Limb (tissue), 2 donors: ENCODE results near the gene STAC.
"Not testable (repeated sequence)": the region's sequence is repeated elsewhere in the genome, so short reads cannot be mapped to it uniquely, and the experiment has no call there.

Source experiments
- DNase-seq, 2 donors: peaks; one replicate each; pipeline ENCODE4 v3.0.0-alpha.2; 2016; ENCODE audit errors: extremely low spot score in 2 of 2

The STAC gene

DNA sequence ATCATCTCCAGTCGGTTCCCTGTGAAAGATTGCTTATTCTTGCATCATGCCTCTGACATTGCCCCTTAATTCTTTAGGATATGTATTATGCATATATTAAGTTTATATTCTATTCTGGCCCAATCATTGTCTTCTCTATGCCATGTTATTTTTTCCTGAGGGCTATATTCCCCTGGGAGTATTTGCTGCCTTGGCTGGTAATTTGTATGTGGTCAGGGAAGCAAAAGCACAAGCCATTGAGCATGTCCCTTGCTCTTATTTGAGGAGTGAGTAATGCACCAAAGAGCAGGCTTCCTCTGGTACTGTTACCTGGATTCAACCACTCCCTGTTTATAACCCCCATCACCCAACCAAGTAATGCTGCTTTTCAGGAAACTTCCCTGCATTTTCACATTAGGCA lies 36.3 kb downstream of the STAC start:
- DNase-seq, result no peak

DNA sequence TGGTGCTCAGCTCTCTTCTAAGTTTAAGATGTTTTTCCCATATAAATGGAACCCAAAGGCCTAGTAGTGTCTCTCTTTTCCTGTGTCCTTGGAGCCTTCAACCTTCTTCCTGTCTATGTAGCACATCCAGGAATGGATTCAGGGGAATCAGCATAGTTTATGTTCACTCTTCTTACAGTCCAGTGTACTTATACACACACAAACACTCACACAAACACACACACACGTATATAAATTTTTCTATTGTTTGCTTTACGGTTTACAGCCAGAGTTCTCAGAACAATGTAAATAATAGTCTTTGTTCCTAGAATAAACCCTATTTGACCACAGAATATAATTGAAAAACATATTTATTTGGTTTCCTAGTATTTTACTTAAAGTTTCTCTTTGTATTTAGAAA lies 36.9 kb downstream of the STAC start:
- no peak for DNase-seq

- no peak for DNase-seq
These were observed 38.0 kb downstream of the STAC start for GRCh38 chr3:36418296-36418695.

- no peak for DNase-seq
These were observed 48.1 kb downstream of the STAC start for GRCh38 chr3:36428445-36428844.

DNA sequence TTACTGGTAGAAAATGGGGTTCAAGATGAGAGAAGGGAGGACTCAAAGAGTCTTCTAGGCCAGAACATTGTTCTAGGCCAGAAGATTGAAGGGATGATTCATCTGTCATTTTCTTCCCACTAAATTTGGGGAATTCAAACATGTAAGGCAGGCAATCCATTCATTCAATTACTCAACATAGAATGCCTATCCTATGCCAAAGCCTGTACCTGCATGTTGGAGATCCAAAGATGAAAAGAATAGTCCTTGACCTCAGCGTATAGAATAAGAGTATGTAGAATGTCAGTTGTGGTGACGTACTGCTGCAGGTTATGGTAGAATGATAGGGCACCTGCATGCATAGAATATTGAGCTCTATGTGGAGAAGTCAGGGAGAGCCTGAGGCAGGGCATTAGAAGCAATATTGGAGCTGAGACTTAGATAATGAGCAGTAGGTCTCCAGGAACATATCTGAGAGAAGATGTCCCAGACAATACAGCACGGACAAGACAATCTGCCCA lies 49.7 kb downstream of the STAC start:
- no peak for DNase-seq

GRCh38 chr3:36433511-36433910 lies 53.2 kb downstream of the STAC start:
- no peak for DNase-seq

GRCh38 chr3:36434687-36435426 lies 54.6 kb downstream of the STAC start:
- no peak for DNase-seq

DNA sequence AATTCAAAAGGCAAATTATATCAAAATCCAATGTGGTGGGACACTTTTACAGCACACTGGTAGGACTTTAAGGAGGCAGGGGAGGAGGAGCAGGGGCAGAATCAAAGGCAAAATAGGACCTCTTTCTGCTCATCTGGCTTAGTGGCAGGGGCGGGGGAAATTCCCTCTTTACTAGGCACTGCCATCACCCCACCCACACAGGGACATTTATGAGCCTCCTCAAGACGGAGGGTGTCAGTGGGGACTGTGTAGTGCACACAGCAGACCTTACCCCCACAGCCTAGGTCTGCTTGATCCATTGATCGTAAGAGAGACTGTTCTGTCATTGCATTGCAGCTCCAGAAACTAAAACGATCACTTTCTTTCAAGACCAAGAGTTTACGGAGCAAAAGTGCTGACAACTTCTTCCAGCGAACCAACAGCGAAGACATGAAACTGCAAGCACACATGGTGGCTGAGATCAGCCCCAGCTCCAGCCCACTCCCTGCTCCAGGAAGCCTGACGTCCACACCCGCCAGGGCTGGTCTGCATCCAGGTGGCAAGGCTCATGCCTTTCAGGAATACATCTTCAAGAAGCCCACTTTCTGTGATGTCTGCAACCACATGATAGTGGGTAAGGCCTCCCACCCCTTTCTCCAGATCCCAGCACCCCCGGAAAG lies 62.9 kb downstream of the STAC start:
- no peak for DNase-seq

GRCh38 chr3:36444909-36445308 lies 64.6 kb downstream of the STAC start:
- DNase-seq, result no peak

DNA sequence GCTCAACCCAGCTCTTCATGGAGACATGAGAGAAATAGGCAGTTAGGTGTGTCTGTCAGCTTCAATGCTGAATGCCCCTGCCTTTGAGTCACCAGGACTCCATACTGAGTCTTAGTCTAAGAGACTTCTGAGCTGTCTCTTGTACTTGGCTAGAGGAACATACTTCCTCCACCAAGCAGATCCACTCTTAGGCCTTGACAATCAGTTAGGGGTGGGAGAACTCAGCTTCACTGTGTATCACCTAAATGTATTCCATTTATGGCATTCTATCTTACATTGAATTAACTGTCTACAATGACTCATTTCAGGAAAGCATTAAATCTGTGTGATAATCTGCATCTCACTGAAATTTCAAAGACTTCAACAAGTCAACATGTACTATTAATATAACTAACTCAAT lies 66.0 kb downstream of the STAC start:
- no peak for DNase-seq

GRCh38 chr3:36447061-36447460 lies 66.8 kb downstream of the STAC start:
- DNase-seq, result no peak

DNA sequence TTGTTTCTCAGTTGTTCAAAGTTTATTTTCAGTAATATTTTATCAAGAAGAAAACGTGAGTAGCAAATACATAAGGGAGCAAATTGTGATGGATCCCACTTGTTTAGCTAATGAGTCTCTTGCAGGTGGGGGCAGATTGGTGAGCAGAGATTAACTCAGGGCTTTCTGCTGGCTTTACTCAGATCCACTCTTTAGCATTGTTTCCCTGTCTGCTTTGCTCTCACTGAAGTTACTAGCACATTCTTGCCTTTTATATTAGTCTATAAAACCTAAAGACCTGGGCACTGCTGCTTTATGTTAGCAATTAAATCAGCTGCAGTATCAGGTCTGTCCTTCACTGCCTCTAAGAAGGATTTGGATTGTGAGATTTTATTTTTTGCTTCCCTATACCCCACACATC lies 71.5 kb downstream of the STAC start:
- DNase-seq, result no peak

- not testable (repeated sequence) for DNase-seq
These were observed 72.9 kb downstream of the STAC start for GRCh38 chr3:36453213-36453612.

DNA sequence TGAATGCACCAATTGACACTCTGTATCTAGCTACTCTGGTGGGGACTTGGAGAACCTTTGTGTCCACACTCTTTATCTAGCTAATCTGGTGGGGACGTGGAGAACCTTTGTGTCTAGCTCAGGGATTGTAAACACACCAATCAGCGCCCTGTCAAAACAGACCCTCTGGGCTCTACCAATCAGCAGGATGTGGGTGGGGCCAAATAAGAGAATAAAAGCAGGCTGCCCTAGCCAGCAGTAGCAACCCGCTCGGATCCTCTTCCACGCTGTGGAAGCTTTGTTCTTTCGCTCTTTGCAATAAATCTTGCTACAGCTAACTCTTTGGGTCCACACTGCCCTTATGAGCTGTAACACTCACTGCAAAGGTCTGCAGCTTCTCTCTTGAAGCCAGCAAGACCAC lies 73.6 kb downstream of the STAC start:
- DNase-seq, result not testable (repeated sequence)

- DNase-seq, result no peak
These were observed 75.1 kb downstream of the STAC start for GRCh38 chr3:36455406-36455805.

GRCh38 chr3:36456784-36457183 lies 76.5 kb downstream of the STAC start:
- no peak for DNase-seq

- no peak for DNase-seq
These were observed 77.4 kb downstream of the STAC start for GRCh38 chr3:36457667-36458066.

DNA sequence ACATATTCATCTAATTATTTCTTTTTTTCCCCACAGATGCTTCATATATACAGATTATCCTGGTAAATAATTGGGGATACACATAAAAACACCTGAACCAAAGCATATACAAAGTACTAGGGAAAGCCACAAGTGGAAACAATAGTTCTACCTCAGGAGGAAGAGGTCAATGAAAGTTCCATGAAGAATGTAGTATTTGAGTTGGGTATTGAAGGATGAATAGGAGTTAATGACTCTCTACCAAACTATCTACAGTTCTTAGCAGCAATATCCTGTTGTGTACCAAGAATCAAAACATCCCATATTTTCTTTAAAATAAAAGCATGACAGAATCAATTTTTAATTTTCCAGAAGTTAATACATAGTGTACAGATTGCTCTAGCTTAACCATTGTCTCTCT lies 78.9 kb downstream of the STAC start:
- no peak for DNase-seq

DNA sequence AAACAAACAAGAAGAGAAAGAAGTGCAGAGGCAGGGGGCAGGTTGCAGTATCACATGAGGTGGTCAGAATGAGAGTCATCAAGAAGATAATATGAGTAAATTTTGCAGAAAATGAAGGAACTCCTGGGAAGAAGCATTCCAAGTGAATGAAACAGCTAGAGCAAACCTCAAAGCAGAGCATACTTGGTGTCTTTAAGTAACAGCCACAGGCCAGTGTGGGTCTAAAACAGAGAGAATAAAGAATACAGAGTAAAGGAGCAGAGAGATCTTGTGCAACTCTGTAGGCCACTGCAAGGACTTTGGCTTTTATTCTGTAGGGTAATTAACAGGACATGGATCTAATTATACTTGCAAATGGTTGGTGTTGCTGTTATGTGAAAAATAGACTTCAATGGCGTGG lies 81.3 kb downstream of the STAC start:
- DNase-seq, result no peak

DNA sequence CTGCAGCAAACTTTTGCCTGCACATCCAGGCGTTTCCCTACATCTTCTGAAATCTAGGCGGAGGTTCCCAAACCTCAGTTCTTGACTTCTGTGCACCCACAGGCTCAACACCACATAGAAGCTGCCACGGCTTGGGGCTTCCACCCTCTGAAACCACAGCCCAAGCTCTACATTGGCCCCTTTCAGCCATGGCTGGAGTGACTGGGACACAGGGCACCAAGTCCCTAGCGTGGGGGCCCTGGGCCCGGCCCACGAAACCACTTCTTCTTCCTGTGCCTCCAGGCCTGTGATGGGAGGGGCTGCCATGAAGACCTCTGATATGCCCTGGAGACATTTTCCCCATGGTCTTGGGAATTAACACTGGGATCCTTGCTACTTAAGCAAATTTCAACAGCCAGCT lies 91.7 kb downstream of the STAC start:
- not testable (repeated sequence) for DNase-seq

- no peak for DNase-seq
These were observed 95.3 kb downstream of the STAC start for GRCh38 chr3:36475558-36475957.

DNA sequence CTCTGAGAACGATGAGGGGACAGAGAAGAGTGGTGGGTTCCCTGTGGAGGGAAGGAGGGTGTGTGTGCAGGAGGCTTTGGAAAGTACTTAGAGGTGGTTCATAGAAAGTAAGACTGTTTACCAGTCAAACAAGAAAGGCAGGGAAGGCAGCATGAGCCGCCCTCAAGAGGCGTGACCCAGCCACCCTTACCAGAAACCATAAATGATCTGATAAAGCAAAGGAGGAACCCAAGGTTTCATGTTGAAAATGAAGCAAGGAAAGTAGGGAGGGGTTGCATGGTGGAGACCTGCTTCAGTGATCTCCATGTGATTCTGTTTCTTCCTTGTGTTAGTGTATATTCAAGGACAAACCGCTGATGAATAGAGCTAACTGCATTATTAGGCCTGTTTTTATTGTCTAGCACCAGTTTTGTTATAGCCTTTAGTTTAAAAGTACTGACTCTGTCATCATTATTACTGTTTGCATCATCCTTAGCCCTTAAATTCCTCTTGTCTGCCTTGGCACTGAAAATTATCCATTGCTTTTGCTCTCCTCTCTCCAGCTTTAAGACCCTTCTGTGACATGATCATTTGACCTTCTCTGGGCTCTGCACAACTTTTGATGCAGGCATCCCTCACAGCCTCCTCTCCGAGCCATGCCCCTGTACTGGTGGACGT lies 96.1 kb downstream of the STAC start:
- DNase-seq, result no peak

- DNase-seq, result no peak
These were observed 97.4 kb downstream of the STAC start for GRCh38 chr3:36477655-36478054.
